PFSK-1 (cell line): Measurements from ENCODE around the gene NARS2.

Experiments used
- FOXP2 ChIP-seq: optimal IDR thresholded peaks from 2 replicates; pipeline ENCODE3; 2011; ENCODE audit warnings: borderline replicate concordance, control low read depth, inconsistent platforms; ENCODE audit not compliant: insufficient read depth; ENCODE audit errors: extremely low read length, extremely low read depth
- POLR2AphosphoS5 ChIP-seq: IDR thresholded peaks from 2 replicates; pipeline ENCODE4 v1.6.1; 2012; ENCODE audit warnings: low read depth, mild to moderate bottlenecking, control low read depth, low read length, moderate library complexity
- SIN3A ChIP-seq: IDR thresholded peaks from 2 replicates; pipeline ENCODE4 v1.6.1; 2012; ENCODE audit warnings: mild to moderate bottlenecking, low read length, moderate library complexity, borderline replicate concordance; ENCODE audit not compliant: insufficient read depth
- TAF1 ChIP-seq: IDR thresholded peaks from 2 replicates; pipeline ENCODE4 v1.6.1; 2012; ENCODE audit warnings: low read length, control low read depth, borderline replicate concordance; ENCODE audit not compliant: insufficient read depth
- TF ChIP-seq, protein P1 (sequence below), 2 experiments: IDR thresholded peaks; 2 replicates each; pipeline versions ENCODE4 v1.6.1 to v1.8.0; 2011 to 2012; ENCODE audit warnings: low read depth in 2 of 2, low read length in 2 of 2, control low read depth in 1 of 2, inconsistent platforms in 1 of 2, mild to moderate bottlenecking in 1 of 2, moderate library complexity in 1 of 2; ENCODE audit not compliant: insufficient read depth in 1 of 2

DNA sequence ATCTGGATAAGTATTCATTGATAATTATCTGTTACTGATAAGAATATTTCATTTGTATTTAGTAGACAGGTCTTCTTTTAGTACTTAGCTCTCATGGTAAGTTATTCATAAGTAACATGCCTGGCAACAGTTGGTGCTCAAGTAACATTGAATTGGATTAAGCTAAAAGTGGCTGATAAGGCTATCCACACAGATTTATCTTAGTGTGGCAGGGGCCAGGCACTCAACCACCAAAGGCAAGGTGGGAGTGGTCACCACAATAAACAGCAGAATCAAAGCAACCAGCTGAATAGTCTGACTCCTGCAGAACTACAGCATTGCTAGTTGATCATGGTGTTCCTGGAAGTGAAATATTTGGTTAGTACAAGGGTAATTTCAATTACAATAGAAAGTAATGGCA is 33.0 kb upstream of the NARS2 start:
- TF ChIP-seq POLR2AphosphoS5 (no peak), TAF1 (no peak), FOXP2 (no peak), SIN3A (no peak)
- TF ChIP-seq, protein P1, sequence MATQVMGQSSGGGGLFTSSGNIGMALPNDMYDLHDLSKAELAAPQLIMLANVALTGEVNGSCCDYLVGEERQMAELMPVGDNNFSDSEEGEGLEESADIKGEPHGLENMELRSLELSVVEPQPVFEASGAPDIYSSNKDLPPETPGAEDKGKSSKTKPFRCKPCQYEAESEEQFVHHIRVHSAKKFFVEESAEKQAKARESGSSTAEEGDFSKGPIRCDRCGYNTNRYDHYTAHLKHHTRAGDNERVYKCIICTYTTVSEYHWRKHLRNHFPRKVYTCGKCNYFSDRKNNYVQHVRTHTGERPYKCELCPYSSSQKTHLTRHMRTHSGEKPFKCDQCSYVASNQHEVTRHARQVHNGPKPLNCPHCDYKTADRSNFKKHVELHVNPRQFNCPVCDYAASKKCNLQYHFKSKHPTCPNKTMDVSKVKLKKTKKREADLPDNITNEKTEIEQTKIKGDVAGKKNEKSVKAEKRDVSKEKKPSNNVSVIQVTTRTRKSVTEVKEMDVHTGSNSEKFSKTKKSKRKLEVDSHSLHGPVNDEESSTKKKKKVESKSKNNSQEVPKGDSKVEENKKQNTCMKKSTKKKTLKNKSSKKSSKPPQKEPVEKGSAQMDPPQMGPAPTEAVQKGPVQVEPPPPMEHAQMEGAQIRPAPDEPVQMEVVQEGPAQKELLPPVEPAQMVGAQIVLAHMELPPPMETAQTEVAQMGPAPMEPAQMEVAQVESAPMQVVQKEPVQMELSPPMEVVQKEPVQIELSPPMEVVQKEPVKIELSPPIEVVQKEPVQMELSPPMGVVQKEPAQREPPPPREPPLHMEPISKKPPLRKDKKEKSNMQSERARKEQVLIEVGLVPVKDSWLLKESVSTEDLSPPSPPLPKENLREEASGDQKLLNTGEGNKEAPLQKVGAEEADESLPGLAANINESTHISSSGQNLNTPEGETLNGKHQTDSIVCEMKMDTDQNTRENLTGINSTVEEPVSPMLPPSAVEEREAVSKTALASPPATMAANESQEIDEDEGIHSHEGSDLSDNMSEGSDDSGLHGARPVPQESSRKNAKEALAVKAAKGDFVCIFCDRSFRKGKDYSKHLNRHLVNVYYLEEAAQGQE (IDR thresholded peaks at IDR 0.05; ENCODE audit: insufficient read depth in 1 of 2, low read depth in 2 of 2, low read length in 2 of 2): no peak
